ENCODE data around the gene IL1RAPL2.

IL1RAPL2 gene

GRCh38 chrX:105758754-105759153, 1192.8 kb downstream of the IL1RAPL2 start:
- ATAC-seq: no peak
- TF ChIP-seq BACH2 (CRISPR knock-in tag; IDR thresholded peaks at IDR 0.05; ENCODE audit: borderline replicate concordance) (no peak), CSRNP3 (CRISPR knock-in tag; IDR thresholded peaks at IDR 0.05) (no peak), SNAI2 (CRISPR knock-in tag; IDR thresholded peaks at IDR 0.05) (no peak), ZFP3 (CRISPR knock-in tag; IDR thresholded peaks at IDR 0.05) (no peak)

GRCh38 chrX:105759598-105759997, 1193.6 kb downstream of the IL1RAPL2 start:
- TF ChIP-seq BACH2 (CRISPR knock-in tag; IDR thresholded peaks at IDR 0.05; ENCODE audit: borderline replicate concordance) (no peak), PPARA (CRISPR knock-in tag; IDR thresholded peaks at IDR 0.05; ENCODE audit: borderline replicate concordance) (no peak), ZFP30 (CRISPR knock-in tag; IDR thresholded peaks at IDR 0.05) (no peak), ZNF70 (CRISPR knock-in tag; IDR thresholded peaks at IDR 0.05) (no peak), RARB (CRISPR knock-in tag; IDR thresholded peaks at IDR 0.05) (no peak), ZNF565 (CRISPR knock-in tag; conservative IDR thresholded peaks at IDR 0.05; ENCODE audit: low read depth) (no peak), CREB5 (CRISPR knock-in tag; IDR thresholded peaks at IDR 0.05; ENCODE audit: low read depth) (no peak), ESRRG (CRISPR knock-in tag; IDR thresholded peaks at IDR 0.05) (no peak), ZC3H10 (CRISPR knock-in tag; IDR thresholded peaks at IDR 0.05) (no peak), ARNTL (CRISPR knock-in tag; IDR thresholded peaks at IDR 0.05; ENCODE audit: borderline replicate concordance, low read depth) (no peak), SNAI2 (CRISPR knock-in tag; IDR thresholded peaks at IDR 0.05) (no peak), CSDC2 (CRISPR knock-in tag; IDR thresholded peaks at IDR 0.05) (no peak), PATZ1 (CRISPR knock-in tag; IDR thresholded peaks at IDR 0.05; ENCODE audit: borderline replicate concordance) (no peak)
- TF ChIP-seq, protein P1, sequence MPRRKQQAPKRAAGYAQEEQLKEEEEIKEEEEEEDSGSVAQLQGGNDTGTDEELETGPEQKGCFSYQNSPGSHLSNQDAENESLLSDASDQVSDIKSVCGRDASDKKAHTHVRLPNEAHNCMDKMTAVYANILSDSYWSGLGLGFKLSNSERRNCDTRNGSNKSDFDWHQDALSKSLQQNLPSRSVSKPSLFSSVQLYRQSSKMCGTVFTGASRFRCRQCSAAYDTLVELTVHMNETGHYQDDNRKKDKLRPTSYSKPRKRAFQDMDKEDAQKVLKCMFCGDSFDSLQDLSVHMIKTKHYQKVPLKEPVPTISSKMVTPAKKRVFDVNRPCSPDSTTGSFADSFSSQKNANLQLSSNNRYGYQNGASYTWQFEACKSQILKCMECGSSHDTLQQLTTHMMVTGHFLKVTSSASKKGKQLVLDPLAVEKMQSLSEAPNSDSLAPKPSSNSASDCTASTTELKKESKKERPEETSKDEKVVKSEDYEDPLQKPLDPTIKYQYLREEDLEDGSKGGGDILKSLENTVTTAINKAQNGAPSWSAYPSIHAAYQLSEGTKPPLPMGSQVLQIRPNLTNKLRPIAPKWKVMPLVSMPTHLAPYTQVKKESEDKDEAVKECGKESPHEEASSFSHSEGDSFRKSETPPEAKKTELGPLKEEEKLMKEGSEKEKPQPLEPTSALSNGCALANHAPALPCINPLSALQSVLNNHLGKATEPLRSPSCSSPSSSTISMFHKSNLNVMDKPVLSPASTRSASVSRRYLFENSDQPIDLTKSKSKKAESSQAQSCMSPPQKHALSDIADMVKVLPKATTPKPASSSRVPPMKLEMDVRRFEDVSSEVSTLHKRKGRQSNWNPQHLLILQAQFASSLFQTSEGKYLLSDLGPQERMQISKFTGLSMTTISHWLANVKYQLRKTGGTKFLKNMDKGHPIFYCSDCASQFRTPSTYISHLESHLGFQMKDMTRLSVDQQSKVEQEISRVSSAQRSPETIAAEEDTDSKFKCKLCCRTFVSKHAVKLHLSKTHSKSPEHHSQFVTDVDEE (CRISPR knock-in tag; IDR thresholded peaks at IDR 0.05): no peak
- ATAC-seq: no peak

- TF ChIP-seq RARB (CRISPR knock-in tag; IDR thresholded peaks at IDR 0.05) (no peak), ARNTL (CRISPR knock-in tag; IDR thresholded peaks at IDR 0.05; ENCODE audit: borderline replicate concordance, low read depth) (no peak), ZNF70 (CRISPR knock-in tag; IDR thresholded peaks at IDR 0.05) (no peak), ZC3H10 (CRISPR knock-in tag; IDR thresholded peaks at IDR 0.05) (no peak), ZFP30 (CRISPR knock-in tag; IDR thresholded peaks at IDR 0.05) (no peak)
- TF ChIP-seq, protein P1 (CRISPR knock-in tag; IDR thresholded peaks at IDR 0.05): no peak
- TF ChIP-seq, protein P2, sequence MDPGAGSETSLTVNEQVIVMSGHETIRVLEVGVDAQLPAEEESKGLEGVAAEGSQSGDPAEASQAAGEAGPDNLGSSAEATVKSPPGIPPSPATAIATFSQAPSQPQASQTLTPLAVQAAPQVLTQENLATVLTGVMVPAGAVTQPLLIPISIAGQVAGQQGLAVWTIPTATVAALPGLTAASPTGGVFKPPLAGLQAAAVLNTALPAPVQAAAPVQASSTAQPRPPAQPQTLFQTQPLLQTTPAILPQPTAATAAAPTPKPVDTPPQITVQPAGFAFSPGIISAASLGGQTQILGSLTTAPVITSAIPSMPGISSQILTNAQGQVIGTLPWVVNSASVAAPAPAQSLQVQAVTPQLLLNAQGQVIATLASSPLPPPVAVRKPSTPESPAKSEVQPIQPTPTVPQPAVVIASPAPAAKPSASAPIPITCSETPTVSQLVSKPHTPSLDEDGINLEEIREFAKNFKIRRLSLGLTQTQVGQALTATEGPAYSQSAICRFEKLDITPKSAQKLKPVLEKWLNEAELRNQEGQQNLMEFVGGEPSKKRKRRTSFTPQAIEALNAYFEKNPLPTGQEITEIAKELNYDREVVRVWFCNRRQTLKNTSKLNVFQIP (CRISPR knock-in tag; IDR thresholded peaks at IDR 0.05; ENCODE audit: borderline replicate concordance, low read depth): no peak
- ATAC-seq: no peak
These were observed 1199.7 kb downstream of the IL1RAPL2 start for GRCh38 chrX:105765691-105766090.
